T-cell (primary cell): ENCODE data around the gene FAM53C. TPM values are rescaled to one million over a fixed set of nuclear protein-coding genes. Genes with fewer than 3 reads are reported as not detected.

Experiments
- ATAC-seq, 4 experiments: fragments of 200-7000 bp in 3 of 4; fragments of 150-1000 bp in 1 of 4; cut with Tn5 transposase; replicated peaks in 1 of 4; 1 replicate in 3 of 4; 2 replicates in 1 of 4; pipeline ENCODE4 v1.10.0; 2021; ENCODE audit warnings: moderate library complexity in 3 of 4, mild to moderate bottlenecking in 2 of 4, moderate number of reproducible peaks in 1 of 4
- CTCF ChIA-PET, 2 donors: fragments of 300-600 bp; sonication (Branson Sonifier 250); formaldehyde crosslinking; loops; one replicate each; lab custom pipeline; 2022; ENCODE audit warnings: antibody characterized with exemption in 2 of 2; lab: Charles Lee
- POLR2A ChIA-PET, 2 donors: fragments of 300-600 bp; sonication (Branson Sonifier 250); formaldehyde crosslinking; loops; one replicate each; lab custom pipeline; 2022; ENCODE audit warnings: antibody characterized with exemption in 2 of 2; lab: Charles Lee
- DNase-seq, 35 experiments: peaks; one replicate each; pipeline versions ENCODE4 v3.0.0 to v3.0.0-alpha.2; 2013 to 2023
- H3K27ac ChIP-seq: one replicate; pipeline ENCODE4 v1.5.1; 2013; ENCODE audit warnings: low read length
- H3K27me3 ChIP-seq, 2 experiments: replicated peaks in 1 of 2; 1 replicate in 1 of 2; 2 replicates in 1 of 2; pipeline versions ENCODE4 v1.6.1 to v1.7.0; 2013; ENCODE audit warnings: low read length in 1 of 2, mixed read lengths in 1 of 2; ENCODE audit not compliant: control insufficient read depth in 2 of 2, insufficient read depth in 2 of 2; ENCODE audit errors: extremely low read depth in 1 of 2
- H3K36me3 ChIP-seq, 2 donors: 1 replicate in 1 of 2; 2 replicates in 1 of 2; pipeline versions ENCODE4 v1.6.1 to v1.7.0; 2013; ENCODE audit warnings: low read length in 1 of 2; ENCODE audit not compliant: control insufficient read depth in 2 of 2, insufficient read depth in 1 of 2; ENCODE audit errors: extremely low read depth in 1 of 2
- H3K4me1 ChIP-seq, 2 experiments: 1 replicate in 1 of 2; 2 replicates in 1 of 2; pipeline versions ENCODE4 v1.6.1 to v1.7.0; 2013; ENCODE audit warnings: low read length in 2 of 2, mixed read lengths in 1 of 2; ENCODE audit not compliant: insufficient read depth in 2 of 2, control insufficient read depth in 1 of 2; ENCODE audit errors: extremely low read depth in 1 of 2
- H3K4me3 ChIP-seq, 2 donors: 1 replicate in 1 of 2; 2 replicates in 1 of 2; pipeline versions ENCODE4 v1.5.1 to v1.7.0; 2013; ENCODE audit warnings: mild to moderate bottlenecking in 2 of 2, low read length in 1 of 2, moderate library complexity in 1 of 2; ENCODE audit not compliant: control insufficient read depth in 1 of 2; ENCODE audit errors: extremely low read depth in 1 of 2
- H3K9me3 ChIP-seq: 2 replicates; pipeline ENCODE4 v1.7.0; 2013
- H3K27ac Mint-ChIP-seq, 2 donors: one replicate each; pipeline ENCODE4 v1.8.0; 2020 to 2021; ENCODE audit warnings: mild to moderate bottlenecking in 2 of 2, mixed read lengths in 2 of 2
- H3K27me3 Mint-ChIP-seq, 2 donors: one replicate each; pipeline ENCODE4 v1.8.0; 2021 to 2022; ENCODE audit warnings: mixed read lengths in 2 of 2
- H3K36me3 Mint-ChIP-seq: one replicate; pipeline ENCODE4 v1.8.0; 2021; ENCODE audit warnings: mixed read lengths
- H3K4me1 Mint-ChIP-seq, 3 donors: one replicate each; pipeline ENCODE4 v1.8.0; 2020 to 2022; ENCODE audit warnings: mixed read lengths in 3 of 3, mild to moderate bottlenecking in 1 of 3
- H3K4me3 Mint-ChIP-seq, 3 donors: one replicate each; pipeline ENCODE4 v1.8.0; 2020 to 2022; ENCODE audit warnings: mild to moderate bottlenecking in 3 of 3, mixed read lengths in 3 of 3, moderate library complexity in 3 of 3
- H3K9me3 Mint-ChIP-seq, 3 donors: one replicate each; pipeline ENCODE4 v1.8.0; 2020 to 2022; ENCODE audit warnings: mixed read lengths in 3 of 3
- WGBS: methylation state at CpG from one replicate; pipeline ENCODE4 v1.1.5; 2013; ENCODE audit warnings: missing lambda C conversion rate; ENCODE audit not compliant: insufficient coverage; 5-methylcytosine and 5-hydroxymethylcytosine counted together
- total RNA-seq, 35 experiments: library from RNA in 6 of 35; stranded (reverse) in 6 of 35; fragments of 120-200 nt in 1 of 35; gene quantifications; one replicate each; pipeline versions ENCODE4 v1.2.1 to v1.2.4 and lab custom pipeline; 2013 to 2026

FAM53C gene
- total RNA-seq, 5 donors from 2014 or later (not counting 1 experiment from before 2014, with no cell fraction given): 22.2 to 58.3 (median 25.5) TPM

DNA sequence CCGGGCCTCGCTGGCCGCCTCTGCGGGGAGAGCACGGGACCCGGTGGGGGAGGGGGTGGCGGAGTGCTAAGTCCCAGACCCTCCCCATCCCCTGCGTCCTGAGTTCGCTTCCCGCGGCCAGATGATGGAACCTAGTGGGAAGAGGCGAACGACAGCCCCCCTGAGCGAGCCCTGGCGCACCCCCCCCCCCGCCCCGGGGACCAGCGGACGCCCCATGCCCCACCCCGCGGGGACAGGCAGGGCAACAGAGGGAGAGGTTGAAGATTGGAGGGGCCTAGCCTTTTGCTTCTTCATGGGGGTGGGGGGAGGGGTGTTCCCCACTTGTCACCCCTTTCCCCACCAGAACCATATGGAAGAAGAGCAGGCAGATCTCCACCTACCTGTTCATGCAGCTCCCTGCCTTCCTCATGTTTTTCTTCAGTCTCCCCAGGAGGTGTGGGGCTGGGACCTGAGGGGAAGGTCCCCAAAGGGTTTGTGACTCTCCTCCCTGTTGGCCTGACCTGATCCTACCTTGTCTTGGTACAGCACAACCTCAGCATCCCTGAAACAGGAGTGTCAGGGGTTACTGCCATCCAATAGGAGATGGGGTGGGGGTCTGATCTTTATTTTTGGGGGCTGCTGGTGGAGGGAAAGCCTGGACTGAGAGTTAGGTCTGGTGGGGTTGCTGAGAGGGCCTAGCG is 485 bp downstream of the FAM53C start:
- Histone ChIP-seq H3K9me3 (no peaks in the 10 kb centered on the region), H3K27me3 (no peaks in the 10 kb centered on the region), H3K36me3 (peaks cover 0 to 8% of the 10 kb centered on the region in 2 donors), H3K27ac (peak overlapping the region; percentile 98), H3K4me1 (peaks cover 20 to 22% of the 10 kb centered on the region in 2 experiments), H3K4me3 (peak overlapping the region; percentile 75 to 90)
- no peaks in the 10 kb centered on the region for H3K27me3 Mint-ChIP-seq
- H3K36me3 Mint-ChIP-seq: peaks cover 13% of the 10 kb centered on the region
- H3K27ac Mint-ChIP-seq: peak overlapping the region; percentile 79 to 86
- no peaks in the 10 kb centered on the region for H3K9me3 Mint-ChIP-seq
- peak in 2 of 4 experiments; percentile 5 to 6 for ATAC-seq
- H3K4me1 Mint-ChIP-seq: peaks cover 34 to 41% (median 37%) of the 10 kb centered on the region in 3 donors
- ChIA-PET CTCF (interaction anchor here (0.6 to 6.3 kb wide), 3 partner anchors 12 to 16 kb away, joined by 4 to 88 read pairs (median 21); partner anchors contain the start of gene KDM3B (in 1 of the 2)), POLR2A (interaction anchor here (0.6 to 3.7 kb wide), 10 partner anchors 12 to 307 kb away, joined by 3 to 33 read pairs (median 3); partner anchors contain the start of genes KDM3B (in 2 of the 2), BRD8 (in 1 of the 2), CDC23 (in 1 of the 2) and HSPA9 (in 1 of the 2))
- DNase-seq: peak in 1 of 35 experiments; percentile 16
- no CpG with 5 or more reads among the region's 22 CpGs for WGBS
- H3K4me3 Mint-ChIP-seq: peak overlapping the region; percentile 87 to 91 (median 89)

DNA sequence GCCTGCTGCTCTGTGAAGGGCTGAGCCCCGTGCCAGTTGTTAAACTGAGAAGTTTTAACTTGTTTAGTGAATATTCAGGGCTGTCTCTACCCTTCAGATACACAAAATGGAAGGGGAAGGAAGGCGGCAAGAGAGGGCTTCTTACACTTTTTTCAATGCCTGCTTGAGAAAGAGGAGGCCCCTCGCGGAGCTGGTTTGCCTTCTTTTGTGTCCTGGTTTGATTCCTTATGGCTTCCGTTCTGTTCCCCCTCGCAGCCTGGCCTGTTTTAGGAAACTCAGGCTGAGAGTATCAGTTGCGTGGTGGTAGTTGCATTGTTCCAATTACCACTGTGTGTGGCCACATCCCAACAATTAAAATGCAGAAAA is 1.0 kb downstream of the FAM53C start:
- Histone ChIP-seq H3K36me3 (peaks cover 0 to 13% of the 10 kb centered on the region in 2 donors), H3K27ac (peak overlapping the region; percentile 59), H3K27me3 (no peaks in the 10 kb centered on the region), H3K4me1 (peaks cover 20 to 22% of the 10 kb centered on the region in 2 experiments), H3K9me3 (no peaks in the 10 kb centered on the region), H3K4me3 (peak overlapping the region; percentile 75 to 90)
- H3K27ac Mint-ChIP-seq: peak overlapping the region; percentile 79 to 86
- H3K4me1 Mint-ChIP-seq: peaks cover 34 to 41% (median 37%) of the 10 kb centered on the region in 3 donors
- peak overlapping the region; percentile 87 to 91 (median 89) for H3K4me3 Mint-ChIP-seq
- ATAC-seq: no peak
- peak in 1 of 35 experiments; percentile 20 for DNase-seq
- CTCF ChIA-PET: interaction anchor here (0.6 to 6.3 kb wide), 4 partner anchors 12 to 15 kb away, joined by 7 to 88 read pairs (median 15); partner anchors contain the start of gene KDM3B (in 2 of the 2)
- no peaks in the 10 kb centered on the region for H3K9me3 Mint-ChIP-seq
- no CpG with 5 or more reads among the region's 7 CpGs for WGBS
- POLR2A ChIA-PET: interaction anchor here (0.6 to 3.7 kb wide), 4 partner anchors 12 to 14 kb away, joined by 3 to 33 read pairs (median 4); partner anchors contain the start of gene KDM3B (in 2 of the 2)
- H3K27me3 Mint-ChIP-seq: no peaks in the 10 kb centered on the region
- peaks cover 17% of the 10 kb centered on the region for H3K36me3 Mint-ChIP-seq

DNA sequence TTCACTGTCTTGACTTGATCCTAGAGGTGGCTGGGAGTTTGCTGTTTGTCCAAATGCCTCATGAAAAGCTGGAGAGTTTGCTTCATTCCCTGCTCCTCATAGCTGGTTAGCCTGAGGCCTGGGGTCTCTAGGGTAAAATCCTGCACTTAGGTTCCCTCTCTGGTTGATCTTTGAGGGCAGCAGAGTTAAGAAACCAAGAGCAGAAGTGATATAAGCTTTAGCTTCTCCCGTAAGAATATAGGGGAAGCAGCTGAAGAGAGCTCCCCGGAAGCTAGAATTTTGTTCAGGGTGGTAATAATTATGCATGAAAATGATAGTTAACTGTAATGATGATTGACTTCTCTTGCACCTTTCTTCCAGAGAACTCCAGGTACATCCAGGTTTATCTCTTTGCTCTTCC is 1.4 kb downstream of the FAM53C start:
- H3K27me3 ChIP-seq: no peaks in the 10 kb centered on the region
- 45% methylated on average over 2 of the region's 2 CpGs for WGBS
- ATAC-seq (no peak), DNase-seq (no peak)
- peaks cover 34 to 41% (median 37%) of the 10 kb centered on the region in 3 donors for H3K4me1 Mint-ChIP-seq
- peak overlapping the region; percentile 87 to 91 (median 89) for H3K4me3 Mint-ChIP-seq
- peaks cover 0 to 17% of the 10 kb centered on the region in 2 donors for H3K36me3 ChIP-seq
- no peaks in the 10 kb centered on the region for H3K9me3 Mint-ChIP-seq
- H3K4me3 ChIP-seq: peak overlapping the region; percentile 75 to 90
- peaks cover 20 to 22% of the 10 kb centered on the region in 2 experiments for H3K4me1 ChIP-seq
- ChIA-PET CTCF (interaction anchor here (0.6 to 6.3 kb wide), 4 partner anchors 11 to 15 kb away, joined by 7 to 88 read pairs (median 15); partner anchors contain the start of gene KDM3B (in 2 of the 2)), POLR2A (interaction anchor here (0.6 to 3.7 kb wide), 4 partner anchors 12 to 15 kb away, joined by 3 to 33 read pairs (median 4); partner anchors contain the start of gene KDM3B (in 2 of the 2))
- no peaks in the 10 kb centered on the region for H3K27me3 Mint-ChIP-seq
- H3K27ac ChIP-seq: peak overlapping the region; percentile 22
- peaks cover 21% of the 10 kb centered on the region for H3K36me3 Mint-ChIP-seq
- no peaks in the 10 kb centered on the region for H3K9me3 ChIP-seq
- peak overlapping the region; percentile 79 to 86 for H3K27ac Mint-ChIP-seq

DNA sequence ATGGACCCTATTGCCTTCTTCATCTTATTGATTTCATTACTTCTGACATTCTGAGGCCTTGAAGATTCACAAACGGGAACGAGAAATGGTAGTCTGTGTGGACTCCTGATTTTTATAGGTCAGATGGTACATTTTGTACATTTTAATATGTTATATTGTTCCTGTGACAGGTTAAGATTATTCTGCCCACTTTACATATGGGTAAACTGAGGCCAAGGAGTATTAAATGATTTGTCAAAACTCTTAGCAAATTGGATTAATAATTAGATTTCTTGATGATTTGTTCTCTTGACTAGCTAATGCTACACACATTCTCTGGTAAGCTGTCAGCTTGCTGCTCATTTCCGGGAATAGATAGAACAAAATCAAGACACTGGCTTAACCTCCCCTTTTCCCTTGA is 1.9 kb downstream of the FAM53C start:
- ATAC-seq (no peak), DNase-seq (no peak)
- no peaks in the 10 kb centered on the region for H3K27me3 Mint-ChIP-seq
- Histone ChIP-seq H3K4me1 (peaks cover 20 to 22% of the 10 kb centered on the region in 2 experiments), H3K9me3 (no peaks in the 10 kb centered on the region), H3K4me3 (no peak overlapping the region), H3K36me3 (peaks cover 0 to 23% of the 10 kb centered on the region in 2 donors), H3K27me3 (no peaks in the 10 kb centered on the region), H3K27ac (no peak overlapping the region)
- ChIA-PET POLR2A (interaction anchor here (0.6 to 3.7 kb wide), 5 partner anchors 12 to 219 kb away, joined by 3 to 33 read pairs (median 4); partner anchors contain the start of gene KDM3B (in 2 of the 2)), CTCF (interaction anchor here (1.3 to 6.3 kb wide), 3 partner anchors 11 to 15 kb away, joined by 9 to 88 read pairs (median 21); partner anchors contain the start of gene KDM3B (in 2 of the 2))
- H3K4me1 Mint-ChIP-seq: peaks cover 34 to 41% (median 37%) of the 10 kb centered on the region in 3 donors
- no peaks in the 10 kb centered on the region for H3K9me3 Mint-ChIP-seq
- peak overlapping the region in 1 of 2 donors; percentile 79 for H3K27ac Mint-ChIP-seq
- peak overlapping the region; percentile 87 to 91 (median 89) for H3K4me3 Mint-ChIP-seq
- no CpG with 5 or more reads among the region's 3 CpGs for WGBS
- H3K36me3 Mint-ChIP-seq: peaks cover 23% of the 10 kb centered on the region

DNA sequence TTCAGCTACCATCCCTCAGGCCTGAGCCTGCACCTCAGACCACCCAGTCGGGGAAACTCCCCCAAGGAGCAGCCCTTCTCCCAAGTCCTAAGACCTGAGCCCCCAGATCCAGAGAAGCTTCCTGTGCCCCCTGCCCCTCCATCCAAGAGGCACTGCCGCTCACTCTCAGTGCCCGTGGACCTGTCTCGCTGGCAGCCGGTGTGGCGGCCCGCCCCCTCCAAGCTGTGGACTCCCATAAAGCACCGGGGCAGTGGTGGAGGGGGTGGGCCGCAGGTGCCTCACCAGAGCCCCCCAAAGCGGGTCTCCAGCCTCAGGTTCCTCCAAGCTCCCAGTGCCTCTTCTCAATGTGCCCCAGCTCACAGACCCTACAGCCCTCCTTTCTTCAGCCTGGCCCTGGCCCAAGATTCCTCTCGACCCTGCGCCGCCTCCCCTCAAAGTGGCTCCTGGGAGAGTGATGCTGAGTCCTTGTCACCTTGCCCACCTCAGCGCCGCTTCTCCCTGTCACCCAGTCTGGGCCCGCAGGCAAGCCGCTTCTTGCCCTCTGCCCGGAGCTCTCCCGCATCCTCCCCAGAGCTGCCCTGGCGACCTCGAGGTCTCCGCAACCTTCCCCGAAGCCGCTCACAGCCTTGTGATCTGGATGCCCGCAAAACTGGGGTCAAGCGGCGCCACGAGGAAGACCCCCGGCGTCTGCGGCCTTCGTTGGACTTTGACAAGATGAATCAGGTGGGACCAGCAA is 7.0 kb downstream of the FAM53C start:
- Histone ChIP-seq H3K4me3 (no peak overlapping the region), H3K9me3 (no peaks in the 10 kb centered on the region), H3K36me3 (peaks cover 8 to 58% of the 10 kb centered on the region in 2 donors), H3K4me1 (peaks cover 0 to 2% of the 10 kb centered on the region in 2 experiments), H3K27ac (no peak overlapping the region), H3K27me3 (no peaks in the 10 kb centered on the region)
- Mint-ChIP-seq H3K4me1 (peaks cover 11 to 18% (median 15%) of the 10 kb centered on the region in 3 donors), H3K27ac (no peak overlapping the region), H3K27me3 (no peaks in the 10 kb centered on the region), H3K9me3 (no peaks in the 10 kb centered on the region), H3K36me3 (peaks cover 48% of the 10 kb centered on the region), H3K4me3 (no peak overlapping the region)
- ChIA-PET POLR2A (interaction anchor here in 1 of 2 donors (0.5 kb wide), 1 partner anchor 7 kb away, joined by 7 read pairs; the partner anchor contains the start of gene KDM3B), CTCF (interaction anchor here in 1 of 2 donors (0.5 kb wide), 1 partner anchor 167 kb away, joined by 3 read pairs; no protein-coding TSS in a partner anchor)
- WGBS: 99% methylated on average over 24 of the region's 32 CpGs
- DNase-seq: no peak
- no peak for ATAC-seq
